GM19240 (cell line): ENCODE measurements around the gene ATXN7L2.

Source experiments
- DNase-seq: peaks from one replicate; pipeline ENCODE4 v3.0.0; 2011; ENCODE audit warnings: low spot score; ENCODE audit not compliant: insufficient read length

ATXN7L2 gene

GRCh38 chr1:109474697-109475096 is 9.0 kb upstream of the ATXN7L2 start:
- no peak for DNase-seq

- no peak for DNase-seq
These were observed 8.4 kb upstream of the ATXN7L2 start for GRCh38 chr1:109475261-109475660.

GRCh38 chr1:109476825-109477224 is 6.9 kb upstream of the ATXN7L2 start:
- no peak for DNase-seq

GRCh38 chr1:109477821-109478220 is 5.9 kb upstream of the ATXN7L2 start:
- no peak for DNase-seq

- no peak for DNase-seq
These were observed 4.9 kb upstream of the ATXN7L2 start for GRCh38 chr1:109478806-109479205.

GRCh38 chr1:109479311-109479710 is 4.4 kb upstream of the ATXN7L2 start:
- no peak for DNase-seq

GRCh38 chr1:109479901-109480300 is 3.8 kb upstream of the ATXN7L2 start:
- no peak for DNase-seq

- no peak for DNase-seq
These were observed 2.1 kb upstream of the ATXN7L2 start for GRCh38 chr1:109481646-109482045.

GRCh38 chr1:109482242-109482641 is 1.5 kb upstream of the ATXN7L2 start:
- DNase-seq: no peak

- DNase-seq: no peak
These were observed 674 bp upstream of the ATXN7L2 start for GRCh38 chr1:109482791-109483671.

GRCh38 chr1:109484519-109484975 is 842 bp downstream of the ATXN7L2 start:
- DNase-seq: no peak

GRCh38 chr1:109485001-109485400 is 1.3 kb downstream of the ATXN7L2 start:
- no peak for DNase-seq

GRCh38 chr1:109487261-109487660 is 3.6 kb downstream of the ATXN7L2 start:
- no peak for DNase-seq

- no peak for DNase-seq
These were observed 4.5 kb downstream of the ATXN7L2 start for GRCh38 chr1:109488201-109488600.

- DNase-seq: no peak
These were observed 5.0 kb downstream of the ATXN7L2 start for GRCh38 chr1:109488696-109489095.

- DNase-seq: no peak
These were observed 6.6 kb downstream of the ATXN7L2 start for GRCh38 chr1:109490029-109490933.

- DNase-seq: no peak
These were observed 7.2 kb downstream of the ATXN7L2 start for GRCh38 chr1:109490934-109491302.

- DNase-seq: no peak
These were observed 7.7 kb downstream of the ATXN7L2 start for GRCh38 chr1:109491372-109491771.

- no peak for DNase-seq
These were observed 9.1 kb downstream of the ATXN7L2 start for GRCh38 chr1:109492779-109493178.

- no peak for DNase-seq
These were observed 9.5 kb downstream of the ATXN7L2 start for GRCh38 chr1:109493227-109493626.

GRCh38 chr1:109493805-109494539 is 10.3 kb downstream of the ATXN7L2 start, which contains the start of gene CYB561D1:
CYB561D1 (plus strand) TSS chr1:109494094; CDS start chr1:109494140, 46 bp downstream.
- DNase-seq: peak; percentile 88
